ENCODE measurements around the gene NUTM1.

- TF ChIP-seq NFYB (CRISPR knock-in tag; conservative IDR thresholded peaks at IDR 0.05; ENCODE audit: low read depth): no peak
- no peak for TF ChIP-seq ZSCAN18 (CRISPR knock-in tag; IDR thresholded peaks at IDR 0.05)
- no peak for TF ChIP-seq PRDM15 (CRISPR knock-in tag; IDR thresholded peaks at IDR 0.05)
- TF ChIP-seq ZNF121 (CRISPR knock-in tag; IDR thresholded peaks at IDR 0.05): no peak
- no peak for TF ChIP-seq CTCF (IDR thresholded peaks at IDR 0.05)
- no peak for TF ChIP-seq TP53 (CRISPR knock-in tag; IDR thresholded peaks at IDR 0.05)
- no peak for TF ChIP-seq FOXP1 (CRISPR knock-in tag; IDR thresholded peaks at IDR 0.05; ENCODE audit: borderline replicate concordance)
- TF ChIP-seq RELA (CRISPR knock-in tag; IDR thresholded peaks at IDR 0.05; ENCODE audit: borderline replicate concordance): no peak
- TF ChIP-seq ZBTB21 (CRISPR knock-in tag; IDR thresholded peaks at IDR 0.05; ENCODE audit: borderline replicate concordance): no peak
- no peak for TF ChIP-seq PREB (CRISPR knock-in tag; IDR thresholded peaks at IDR 0.05; ENCODE audit: borderline replicate concordance)
- no peak for TF ChIP-seq SP1 (CRISPR knock-in tag; conservative IDR thresholded peaks at IDR 0.05)
- no peak for TF ChIP-seq E2F4 (CRISPR knock-in tag; IDR thresholded peaks at IDR 0.05; ENCODE audit: borderline replicate concordance, low read depth)
- TF ChIP-seq TCF7 (CRISPR knock-in tag; IDR thresholded peaks at IDR 0.05; ENCODE audit: low read depth): no peak
These were observed 14.1 kb upstream of the NUTM1 start for GRCh38 chr15:34329006-34329405.
